ENCODE measurements around the gene CALML5.

Gene CALML5

DNA sequence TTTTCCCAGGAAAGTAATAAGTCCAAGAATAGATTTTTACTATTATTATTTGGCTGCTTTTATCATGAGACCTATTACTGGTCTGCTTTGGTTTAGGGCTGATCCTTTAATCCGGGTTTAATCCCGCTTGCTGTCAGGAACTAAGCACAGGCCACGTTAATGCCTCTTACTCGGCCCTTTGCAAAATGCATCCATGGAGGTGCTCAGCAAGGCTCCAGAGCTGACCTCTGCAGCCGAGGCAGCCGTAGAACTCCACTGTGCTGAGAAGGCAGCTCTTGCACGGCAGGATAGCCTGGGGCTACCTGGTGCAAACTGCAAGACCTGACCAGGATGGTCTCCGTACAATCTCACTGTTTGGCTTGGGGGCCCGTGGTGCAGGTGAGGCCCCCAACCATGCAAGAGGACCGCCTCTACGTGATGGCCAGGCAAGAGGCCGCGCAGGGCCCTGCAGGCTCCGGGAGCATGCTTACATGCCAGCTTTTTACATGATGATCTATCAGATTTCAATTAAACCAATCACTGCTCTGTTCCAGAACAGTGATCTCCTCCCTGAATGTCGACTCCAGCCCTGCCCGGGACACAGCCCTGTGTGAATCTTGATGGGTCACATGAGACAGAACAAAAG is 15.0 kb upstream of the CALML5 start:
- DNase-seq, result no peak

DNA sequence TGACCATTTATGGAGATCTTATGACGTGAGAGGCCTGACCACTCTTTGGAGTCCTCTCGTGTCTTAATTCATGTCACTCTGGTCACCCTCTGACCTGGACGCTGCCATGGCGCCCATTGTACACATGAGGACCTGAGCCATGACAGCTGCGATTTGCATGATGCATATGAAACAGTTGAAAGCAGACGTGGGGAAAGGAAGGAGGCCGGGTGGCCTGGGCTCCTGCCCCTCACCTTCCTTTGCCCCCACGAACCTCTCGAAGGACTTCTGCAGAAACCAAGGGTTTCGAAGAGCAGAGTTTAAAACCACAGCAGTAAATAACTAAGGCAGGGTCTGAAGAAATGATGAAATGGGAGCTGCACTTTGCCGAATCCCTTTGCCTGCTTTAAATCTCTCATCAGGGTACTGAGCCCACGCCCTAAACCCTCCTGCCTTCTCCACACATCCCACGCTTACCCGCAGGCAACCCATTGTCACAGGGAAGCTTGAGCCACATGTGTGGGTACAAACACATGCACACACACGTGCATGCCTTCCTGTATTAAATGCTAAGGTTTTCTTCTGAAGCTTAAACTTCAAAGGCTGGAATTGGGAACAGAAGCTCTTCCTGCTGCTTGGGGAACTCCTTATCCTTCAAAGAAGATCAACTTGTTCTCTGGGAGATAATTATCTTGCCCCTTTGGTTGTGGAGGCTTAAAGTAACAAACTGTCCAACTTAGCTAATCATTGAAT is 13.7 kb upstream of the CALML5 start:
- DNase-seq, result no peak

DNA sequence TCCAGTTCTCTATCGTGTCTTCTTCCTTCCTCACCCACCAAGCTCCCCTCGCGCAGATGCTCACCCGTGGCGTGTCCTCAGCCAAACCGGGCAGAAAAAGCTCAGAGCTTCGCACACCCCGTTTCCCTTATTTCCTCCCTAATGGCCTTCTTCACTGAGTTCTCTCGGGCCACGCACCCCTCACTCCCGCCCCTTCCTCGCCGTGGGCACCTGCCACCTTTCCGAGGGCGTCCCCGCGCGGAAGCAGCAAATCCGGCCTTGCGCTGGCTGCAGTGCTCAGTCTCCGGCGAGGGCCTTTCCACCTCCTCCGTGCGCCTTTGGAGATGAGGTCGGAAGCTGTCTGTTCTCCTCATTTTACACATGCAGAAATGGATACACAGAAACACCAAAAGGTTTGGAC is 13.0 kb upstream of the CALML5 start:
- no peak for DNase-seq

DNA sequence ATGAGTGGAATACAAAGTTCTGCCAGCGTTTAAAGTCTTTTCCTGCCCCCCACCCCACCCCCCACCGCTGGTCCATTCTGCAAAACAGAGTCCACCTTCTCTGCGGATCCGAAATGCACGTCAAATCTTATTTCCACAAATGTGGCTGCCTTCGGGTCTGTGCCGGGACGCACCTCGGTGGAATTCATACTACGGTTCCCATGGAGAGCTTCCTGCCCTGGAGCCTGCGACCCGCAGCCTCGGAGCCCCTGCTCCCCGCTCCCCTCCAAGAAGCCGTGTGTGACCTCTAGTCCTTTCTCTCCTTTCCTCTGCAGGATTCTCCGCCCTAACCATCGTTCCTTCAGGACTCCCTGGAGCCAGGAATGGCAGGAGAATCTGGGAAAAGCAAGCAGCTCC is 12.5 kb upstream of the CALML5 start:
- no peak for DNase-seq

DNA sequence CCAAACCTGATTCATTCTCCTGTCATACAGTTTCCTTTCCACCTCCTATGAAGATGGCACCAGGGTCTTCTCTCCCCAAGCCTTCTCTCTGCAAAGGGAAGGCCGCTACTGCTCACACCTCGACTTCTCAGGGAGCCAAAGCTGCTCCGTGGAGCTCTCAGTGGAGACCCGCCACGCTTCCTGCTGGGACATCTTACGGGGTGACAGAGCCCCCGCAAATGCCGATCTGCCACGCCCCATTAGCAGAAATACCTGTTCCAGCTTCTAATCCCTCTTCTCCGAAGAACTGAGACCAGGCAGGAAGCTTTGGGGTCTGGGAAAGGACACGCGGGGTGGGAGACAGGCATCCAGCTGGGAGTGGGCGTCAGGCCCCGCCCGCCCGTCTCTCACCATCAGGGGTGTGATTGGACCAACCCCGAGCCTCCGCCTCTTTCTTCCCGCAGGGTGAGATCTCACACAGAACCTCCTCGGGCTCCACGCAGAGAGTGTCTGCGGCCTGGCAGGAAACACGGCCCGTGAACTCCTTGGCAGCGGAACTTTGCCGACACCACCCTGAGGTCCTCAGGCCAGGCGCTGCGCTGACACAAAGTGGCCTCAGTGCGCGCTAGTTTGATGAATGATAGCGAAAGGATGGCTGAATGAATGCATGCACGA is 12.0 kb upstream of the CALML5 start:
- no peak for DNase-seq

DNA sequence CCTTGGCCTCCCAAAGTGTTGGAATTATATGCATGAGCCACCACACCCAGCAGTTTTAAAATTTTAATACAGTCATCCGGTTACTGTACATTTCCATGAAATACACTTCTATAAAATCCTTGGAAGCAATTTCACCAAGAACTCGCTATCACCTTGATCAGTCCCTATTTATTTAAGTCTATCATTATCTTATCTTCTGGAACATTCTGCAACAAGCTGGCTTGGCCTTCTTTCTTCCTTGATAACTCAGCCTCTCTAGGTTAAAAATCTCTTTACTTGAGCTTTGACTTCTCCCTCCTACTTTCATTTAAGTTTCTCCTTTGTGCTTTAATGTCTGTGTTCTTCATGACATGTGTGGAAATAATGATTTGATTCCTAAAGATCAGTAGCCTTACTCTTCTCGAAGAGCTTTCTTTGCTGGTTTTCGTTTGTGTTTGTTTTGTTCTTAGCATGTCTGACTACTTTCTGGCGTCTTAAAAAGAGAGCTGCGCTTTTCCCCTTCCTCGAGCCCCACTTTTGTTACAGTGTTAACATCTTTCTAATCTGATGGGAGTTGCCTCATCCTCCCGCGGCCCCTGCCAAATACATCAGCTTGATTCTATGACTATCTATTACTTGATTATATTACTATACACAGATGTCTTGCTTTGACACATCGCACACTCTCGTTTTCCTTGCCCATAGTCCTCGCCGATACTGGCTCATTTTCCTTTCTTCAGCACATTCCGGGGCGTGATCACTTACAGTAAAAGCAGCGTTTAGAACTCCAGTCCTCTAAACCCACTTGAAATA is 11.1 kb upstream of the CALML5 start:
- no peak for DNase-seq

DNA sequence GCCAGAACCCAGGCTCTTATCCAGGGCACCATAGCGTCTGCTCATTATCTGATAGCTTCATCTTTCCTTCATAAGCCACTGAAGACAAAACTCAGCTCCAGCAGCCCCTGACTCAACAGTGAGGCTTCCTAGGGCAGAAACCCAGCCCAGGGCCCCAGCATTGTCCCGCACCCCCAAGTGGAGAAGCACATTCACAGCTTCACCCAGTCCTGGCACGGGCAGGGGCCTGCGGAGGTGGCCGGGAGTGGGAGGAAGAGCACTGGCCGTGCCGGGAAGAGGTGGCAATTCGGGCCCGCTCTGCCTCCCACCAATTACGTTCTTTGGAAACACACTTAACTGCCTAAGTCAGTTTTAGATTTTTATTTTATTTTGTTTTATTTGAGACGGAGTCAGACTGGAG is 10.3 kb upstream of the CALML5 start:
- no peak for DNase-seq

DNA sequence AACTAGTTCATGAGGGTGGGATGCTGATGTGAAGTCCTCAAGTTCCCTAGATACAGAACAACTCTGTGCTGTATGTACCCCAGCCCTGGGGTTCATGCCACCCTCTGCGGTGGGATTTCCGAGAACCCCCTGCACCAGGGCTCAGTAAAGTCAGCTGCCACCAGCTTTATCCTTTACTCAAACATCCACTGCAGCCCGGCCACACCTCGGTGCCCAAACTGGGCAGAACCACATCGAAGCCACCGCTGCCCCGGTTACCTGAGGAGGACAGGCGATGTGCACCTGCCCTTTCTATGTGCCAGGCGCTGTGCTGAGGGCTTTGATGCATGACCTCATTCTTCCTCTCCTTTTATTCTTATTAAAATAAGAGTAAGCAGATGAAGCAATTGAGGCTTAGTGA is 9.9 kb upstream of the CALML5 start:
- DNase-seq, result no peak

DNA sequence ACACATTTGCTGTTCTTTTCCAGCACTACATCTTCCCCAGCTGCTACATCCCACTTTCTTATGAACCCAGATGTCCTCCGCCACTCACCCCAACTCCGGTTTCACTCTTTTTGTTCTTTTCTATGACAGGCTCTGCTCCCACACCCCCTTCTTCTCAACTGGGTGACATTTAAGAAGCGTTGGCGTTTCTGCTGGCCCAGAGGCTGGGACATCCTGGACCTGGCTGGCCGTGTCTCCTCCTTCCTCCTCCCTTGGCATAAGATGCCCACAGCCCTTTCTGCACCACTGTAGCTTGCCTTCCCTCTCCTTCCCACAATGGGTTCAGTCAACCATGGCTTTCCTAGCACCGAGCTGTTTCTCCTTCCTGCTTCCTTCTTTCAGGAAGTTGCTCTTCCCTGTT is 9.4 kb upstream of the CALML5 start:
- no peak for DNase-seq

DNA sequence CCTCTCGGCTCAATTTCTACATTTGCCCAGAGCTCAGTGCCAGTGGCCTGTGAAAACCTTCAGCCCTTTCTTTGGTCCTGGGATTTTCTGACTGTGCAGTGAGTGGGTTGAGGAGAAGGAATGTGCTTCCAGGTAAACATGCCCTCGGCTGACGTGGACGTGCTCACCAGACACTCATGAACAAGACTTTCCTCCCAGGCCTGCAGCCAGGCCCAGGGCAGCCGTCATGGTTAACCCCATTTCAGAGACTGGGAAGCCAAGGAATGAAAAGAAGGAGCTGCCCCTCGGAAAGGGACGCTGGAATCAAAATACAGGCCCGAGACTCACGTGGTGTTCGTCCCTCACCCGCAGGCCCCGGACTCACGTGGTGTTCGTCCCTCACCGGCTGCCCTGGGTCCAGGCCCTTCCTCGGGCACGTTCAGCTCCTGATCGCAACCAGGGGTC is 8.8 kb upstream of the CALML5 start:
- no peak for DNase-seq

DNA sequence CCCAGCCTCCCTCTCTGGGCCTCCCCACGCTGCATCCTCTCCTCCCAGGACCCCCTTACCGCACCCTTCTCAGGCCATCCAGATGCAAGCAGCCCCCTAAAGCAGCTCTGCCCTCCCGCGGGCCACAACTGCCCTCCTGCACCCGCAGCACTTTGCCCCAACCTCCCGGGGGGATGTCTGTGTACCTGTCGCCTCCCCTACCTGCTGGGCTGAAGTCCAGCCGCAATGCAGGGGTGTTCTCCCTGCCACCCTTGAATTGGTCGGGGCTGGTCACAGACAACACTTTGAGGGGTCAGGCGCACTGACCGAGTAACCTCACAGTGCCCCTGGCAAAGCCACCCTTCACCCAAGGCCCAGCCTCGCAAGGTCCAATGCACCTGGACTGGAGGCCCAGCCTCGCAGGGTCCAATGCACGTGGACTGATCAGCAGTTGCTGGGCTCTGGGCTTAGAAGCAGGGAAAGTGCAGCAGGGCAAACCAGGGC is 8.3 kb upstream of the CALML5 start:
- DNase-seq, result no peak

DNA sequence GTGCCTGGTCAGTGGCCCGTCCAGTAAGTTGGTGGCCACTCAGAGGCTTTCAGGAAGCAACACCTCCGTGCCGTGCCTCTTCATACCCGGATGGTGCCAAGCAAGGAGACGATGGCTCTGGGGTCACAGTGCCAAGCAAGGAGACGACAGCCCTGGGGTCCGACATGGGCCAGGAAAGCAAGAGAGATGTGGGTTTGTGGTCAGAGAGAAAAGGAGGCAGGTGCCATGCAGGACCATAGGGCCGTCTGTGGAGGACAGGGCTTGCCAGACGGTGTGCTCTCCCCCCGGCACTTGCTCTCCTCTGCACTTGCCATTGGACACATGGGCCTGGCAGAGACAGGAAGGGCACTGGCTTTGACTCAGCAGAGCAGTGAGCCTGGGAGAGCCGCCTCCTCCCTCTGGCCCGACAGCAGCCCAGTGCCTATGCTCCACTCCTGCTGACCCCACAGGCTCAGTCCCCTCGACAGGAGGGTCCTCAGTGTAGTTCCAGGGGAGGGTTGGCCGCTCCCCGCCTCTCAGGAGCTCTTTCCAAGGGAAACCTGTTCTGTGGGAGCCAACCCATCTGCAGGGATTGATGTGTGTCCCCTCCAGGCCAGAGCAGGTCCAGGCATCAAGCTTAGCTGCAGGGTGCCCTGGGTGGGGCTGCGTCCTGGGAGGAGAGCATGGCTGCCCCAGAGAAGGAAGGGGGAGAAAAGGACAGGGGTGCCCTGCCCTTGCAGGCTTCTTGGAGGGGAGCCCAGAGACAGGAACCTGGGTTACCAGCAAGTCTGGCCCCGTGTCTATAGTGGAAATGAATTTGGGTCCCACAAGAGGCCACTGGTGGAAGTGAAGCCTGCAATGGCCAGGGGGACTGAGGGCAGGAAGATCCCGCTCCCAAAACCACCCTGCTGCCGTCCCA is 7.6 kb upstream of the CALML5 start:
- no peak for DNase-seq

DNA sequence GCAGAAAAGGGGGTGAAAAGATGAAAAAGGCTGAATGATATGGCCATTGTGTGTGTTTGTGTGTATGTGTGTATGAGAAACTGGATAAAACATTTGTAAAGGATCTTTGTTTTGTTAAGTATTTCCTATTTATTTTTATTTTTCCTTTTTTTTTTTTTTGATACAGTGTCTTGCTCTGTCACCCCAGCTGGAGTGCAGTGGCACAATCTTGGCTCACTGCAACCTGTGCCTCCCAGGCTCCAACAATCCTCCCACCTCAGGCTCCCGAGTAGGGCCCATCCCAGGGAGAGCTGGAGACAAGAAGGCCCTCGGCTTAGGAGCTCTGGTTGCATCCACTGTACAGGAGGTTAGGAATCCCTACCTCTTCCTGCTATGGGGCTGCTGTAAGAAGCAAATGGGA is 6.9 kb upstream of the CALML5 start:
- DNase-seq, result no peak

DNA sequence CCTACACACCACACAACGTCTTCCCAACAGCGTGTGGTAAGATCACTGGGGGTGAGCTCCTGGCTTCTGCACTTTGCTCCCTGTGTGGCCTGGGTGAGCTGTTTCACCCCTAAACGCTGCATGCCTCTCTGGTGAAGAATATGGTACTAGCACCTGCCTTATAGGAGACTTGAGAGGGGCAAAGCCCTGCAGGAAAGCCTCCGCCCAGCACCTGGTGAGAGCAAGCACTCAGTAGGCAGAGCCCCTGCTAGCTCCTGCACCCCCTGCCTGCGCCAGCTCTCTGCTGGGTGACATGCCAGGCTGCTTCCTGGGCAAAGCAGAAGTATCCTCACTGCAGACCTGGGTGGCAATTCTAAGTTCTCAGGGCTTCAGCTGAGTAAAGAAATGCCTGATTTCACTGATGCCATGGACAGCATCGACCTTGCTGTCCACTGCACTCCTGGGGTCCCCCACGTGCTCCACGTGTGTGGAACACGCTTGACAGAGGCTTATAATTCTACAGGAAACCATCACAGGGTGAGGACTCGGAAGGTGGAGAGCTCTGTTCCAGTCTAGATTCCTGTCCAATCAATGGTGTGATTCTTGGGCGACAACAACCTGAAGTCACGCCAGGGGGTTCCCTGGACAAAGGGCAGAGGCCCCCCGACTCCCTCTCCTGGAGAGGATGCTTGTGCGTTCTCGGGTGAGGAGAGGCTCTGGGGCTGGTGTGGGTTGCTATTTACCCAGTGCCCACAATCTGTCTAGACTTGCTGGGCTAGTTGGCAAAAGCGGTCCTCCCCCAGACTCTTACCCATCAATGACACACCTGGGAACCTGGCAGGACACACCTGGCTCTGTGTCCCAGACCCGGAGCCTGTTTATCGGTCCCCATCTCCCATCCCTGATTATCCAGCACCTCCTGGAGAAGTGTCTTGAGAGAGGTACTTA is 5.0 kb upstream of the CALML5 start:
- no peak for DNase-seq

DNA sequence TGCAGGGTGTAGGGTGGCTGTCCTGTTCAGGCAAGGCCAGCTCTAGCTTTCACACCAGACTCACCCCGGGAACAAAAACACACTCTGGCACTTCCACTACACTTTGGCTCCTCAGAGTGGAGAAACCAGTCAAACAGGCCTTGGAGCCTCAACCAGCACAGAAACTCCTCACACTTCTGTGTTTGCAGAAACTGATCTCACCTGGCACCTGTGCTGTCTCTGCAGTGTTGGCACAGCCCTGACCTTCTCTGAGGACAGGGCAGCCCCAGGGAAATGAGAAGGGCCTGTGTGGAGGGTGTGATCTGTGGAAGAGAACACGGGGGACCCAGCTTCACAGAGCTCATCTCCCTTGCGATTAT is 4.1 kb upstream of the CALML5 start:
- no peak for DNase-seq

DNA sequence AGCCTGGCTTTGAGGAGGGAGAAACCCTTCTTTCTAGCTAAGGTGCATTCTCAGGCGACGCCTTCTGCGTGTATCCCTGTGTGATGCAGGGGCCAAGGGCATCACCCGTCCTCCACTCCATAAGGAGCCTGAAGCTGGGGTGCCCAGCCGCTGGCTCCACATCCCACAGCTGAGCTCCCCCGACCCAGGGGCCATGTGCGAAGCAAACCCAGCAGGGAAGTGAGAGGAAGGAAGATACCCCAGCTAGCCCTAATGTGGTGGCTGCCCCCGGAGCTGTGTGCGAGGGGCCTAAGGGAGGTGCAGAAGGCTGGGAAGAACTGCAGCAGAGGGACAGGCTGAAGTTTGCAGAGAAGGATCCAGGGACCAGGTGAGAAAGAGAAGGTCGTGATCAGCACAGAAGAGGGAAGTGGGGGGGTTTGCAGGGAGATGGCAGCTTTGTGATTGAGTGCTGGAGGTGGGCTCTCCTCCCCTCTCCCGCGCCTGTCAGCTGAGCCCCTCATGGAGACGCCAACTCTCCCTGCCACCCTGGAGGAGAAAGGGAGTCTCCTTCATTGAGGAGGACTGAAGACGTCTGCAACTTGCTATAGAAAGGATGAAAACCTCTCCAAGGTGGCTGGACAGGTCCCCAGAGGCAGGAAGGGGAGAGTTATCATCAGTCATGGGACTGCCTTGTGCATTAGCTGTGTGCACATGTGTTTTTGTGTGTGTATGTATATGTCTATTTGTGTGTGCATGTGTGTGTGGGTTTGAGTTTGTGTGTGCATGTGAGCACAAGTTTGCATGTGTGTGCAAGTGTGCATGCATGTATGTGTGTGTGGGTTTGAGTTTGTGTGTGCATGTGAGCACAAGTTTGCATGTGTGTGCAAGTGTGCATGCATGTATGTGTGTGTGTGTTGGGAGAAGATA is 3.5 kb upstream of the CALML5 start:
- DNase-seq, result no peak

DNA sequence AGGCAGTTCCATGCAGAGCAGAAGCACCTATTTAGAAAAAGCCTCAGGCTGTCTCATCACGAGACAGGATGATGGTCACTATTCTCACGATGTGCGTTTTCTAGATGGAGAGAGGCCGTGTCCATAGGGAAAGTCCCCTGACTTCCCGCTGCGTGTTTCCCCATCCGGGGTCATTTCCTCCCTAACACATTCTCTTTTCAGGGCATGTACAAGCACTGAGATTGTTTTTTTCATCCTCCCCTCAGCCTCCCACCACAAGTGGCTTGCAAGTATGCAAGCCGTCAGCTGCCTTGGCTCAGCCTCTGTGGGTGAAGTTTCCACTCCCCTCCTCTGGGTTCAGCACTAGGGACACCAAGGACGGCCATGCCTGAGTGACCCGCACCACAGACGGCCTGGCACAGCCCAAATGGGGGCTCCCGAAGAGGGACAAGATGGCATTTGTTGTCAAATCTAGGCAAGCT is 2.7 kb upstream of the CALML5 start:
- no peak for DNase-seq

DNA sequence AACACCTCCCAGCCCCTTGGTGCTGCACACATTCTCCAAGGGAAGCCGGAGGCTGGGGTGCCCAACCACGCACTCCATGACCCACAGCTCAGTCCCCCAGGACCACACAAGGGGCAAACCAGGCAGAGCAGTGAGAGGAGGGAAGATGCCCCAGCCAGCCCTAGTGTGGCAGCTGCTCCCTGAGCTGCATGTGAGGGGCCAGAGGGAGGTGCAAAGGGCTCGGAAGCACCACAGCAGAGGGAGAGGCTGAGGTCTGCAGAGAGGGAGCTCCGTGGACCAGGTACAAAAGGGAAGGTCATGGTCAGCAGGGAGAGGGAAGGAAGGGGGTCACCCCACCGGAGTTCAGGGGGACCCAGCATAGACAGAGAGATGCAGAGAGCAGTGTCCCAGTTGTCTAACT is 1.5 kb upstream of the CALML5 start:
- DNase-seq, result no peak

DNA sequence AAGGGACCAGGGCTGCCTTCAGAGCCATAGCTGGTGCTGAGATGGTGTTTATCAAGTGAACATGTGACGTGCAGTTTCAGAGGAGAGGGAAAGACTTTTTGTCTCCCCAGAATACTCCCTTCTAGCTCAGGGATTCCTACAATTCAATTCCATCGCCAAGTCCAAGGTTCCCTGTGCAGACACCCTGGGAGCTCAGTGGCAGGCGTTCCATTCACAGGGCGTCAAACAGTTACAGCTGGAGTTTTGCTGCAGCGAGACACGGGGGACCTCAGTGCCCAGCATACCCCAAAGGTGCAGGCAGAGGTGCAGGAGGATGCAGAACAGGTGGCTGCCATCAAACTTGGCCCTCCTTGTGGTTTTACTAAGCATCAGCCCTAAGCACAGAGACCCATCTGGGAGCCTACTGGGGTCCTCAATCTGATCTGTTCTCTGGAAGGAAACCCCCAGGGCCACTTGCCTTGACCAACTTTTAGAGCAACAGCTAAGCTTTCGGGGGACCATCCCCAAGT is 846 bp upstream of the CALML5 start:
- no peak for DNase-seq
